SJSA1 (cell line): ENCODE results near the gene ZNHIT1. TPM values are rescaled to one million over a fixed set of nuclear protein-coding genes. Genes with fewer than 3 reads are reported as not detected.
"Not testable (repeated sequence)": the region's sequence is repeated elsewhere in the genome, so short reads cannot be mapped to it uniquely, and the experiment has no call there.

Source experiments
- DNase-seq, 2 experiments: peaks; one replicate each; pipeline ENCODE4 v3.0.0-alpha.2; 2015 to 2020; ENCODE audit warnings: low spot score in 2 of 2, low read depth in 1 of 2
- H3K27ac ChIP-seq: fragments of 250-450 bp; sonication (Bioruptor Pico); 2 replicates; pipeline ENCODE4 v1.5.1; 2020; ENCODE audit warnings: mild to moderate bottlenecking, moderate library complexity
- H3K27me3 ChIP-seq: fragments of 250-450 bp; sonication (Bioruptor Pico); replicated peaks from 2 replicates; pipeline ENCODE4 v1.5.1; 2020; ENCODE audit warnings: mild to moderate bottlenecking, moderate library complexity
- H3K36me3 ChIP-seq: fragments of 250-450 bp; sonication (Bioruptor Pico); 2 replicates; pipeline ENCODE4 v1.5.1; 2020; ENCODE audit warnings: mild to moderate bottlenecking
- H3K4me1 ChIP-seq: fragments of 250-450 bp; sonication (Bioruptor Pico); replicated peaks from 2 replicates; pipeline ENCODE4 v1.6.1; 2021; ENCODE audit warnings: mild to moderate bottlenecking
- H3K4me3 ChIP-seq: fragments of 250-450 bp; sonication (Bioruptor Pico); 2 replicates; pipeline ENCODE4 v1.5.1; 2020; ENCODE audit warnings: mild to moderate bottlenecking
- H3K9me3 ChIP-seq: fragments of 250-450 bp; sonication (Bioruptor Pico); replicated peaks from 2 replicates; pipeline ENCODE4 v1.5.1; 2020; ENCODE audit warnings: mild to moderate bottlenecking
- total RNA-seq: library from RNA; depleted of rRNA; stranded (reverse); fragments of >200 nt; shearing (Covaris generic); gene quantifications from 2 replicates; pipeline ENCODE4 v1.2.3, GENCODE V29; 2014

Gene ZNHIT1
- total RNA-seq, 1 experiment from 2014 or later = 108 TPM

DNA sequence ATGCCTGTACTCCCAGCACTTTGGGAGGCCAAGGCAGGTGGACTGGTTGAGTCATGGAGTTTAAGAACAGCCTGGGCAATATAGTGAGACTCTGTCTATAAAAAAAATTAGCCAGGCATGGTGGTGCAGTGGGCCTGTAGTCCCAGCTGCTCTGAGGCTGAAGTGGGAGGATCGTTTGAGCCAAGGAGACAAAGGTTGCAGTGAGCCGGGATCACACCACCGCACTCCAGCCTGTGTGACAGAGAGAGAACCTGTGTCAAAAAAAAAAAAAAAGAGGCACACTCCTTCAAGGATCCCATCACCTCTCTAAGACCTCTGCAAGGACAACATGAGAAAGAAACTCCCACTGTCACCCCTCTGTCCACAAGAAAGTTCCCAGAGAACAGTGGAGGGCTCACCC, 42.3 kb upstream of the ZNHIT1 start:
- Histone ChIP-seq H3K4me3 (no peak overlapping the region), H3K9me3 (peaks cover 3% of the 10 kb centered on the region; the same call in 1 of the 2 replicates), H3K27me3 (peaks cover 84% of the 10 kb centered on the region), H3K36me3 (no peaks in the 10 kb centered on the region), H3K4me1 (peaks cover 19% of the 10 kb centered on the region), H3K27ac (no peak overlapping the region)
- DNase-seq = no peak

DNA sequence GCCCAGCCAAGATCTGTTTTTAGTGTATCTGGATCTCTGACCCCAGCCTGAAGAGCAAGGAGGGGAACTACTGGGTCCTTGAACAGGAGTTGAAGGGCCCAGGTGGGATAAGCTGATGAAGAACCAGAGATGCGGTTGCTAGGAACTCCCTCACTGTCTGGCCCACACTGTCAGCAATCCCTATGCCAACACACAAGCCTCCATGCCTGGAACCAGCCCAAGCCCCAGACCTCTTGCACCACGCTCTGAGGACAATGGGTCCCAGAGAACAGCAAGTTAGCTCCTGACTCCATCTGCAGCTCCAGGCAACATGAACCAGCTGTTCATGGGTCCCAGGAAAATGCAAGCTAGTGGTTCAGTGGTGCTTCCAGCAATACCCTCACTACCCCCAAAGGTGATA, 40.3 kb upstream of the ZNHIT1 start:
- Histone ChIP-seq H3K9me3 (peaks cover 3% of the 10 kb centered on the region; the same call in 1 of the 2 replicates), H3K36me3 (no peaks in the 10 kb centered on the region), H3K4me1 (peaks cover 12% of the 10 kb centered on the region), H3K27me3 (peaks cover 83% of the 10 kb centered on the region), H3K4me3 (no peak overlapping the region), H3K27ac (no peak overlapping the region)
- DNase-seq = no peak

DNA sequence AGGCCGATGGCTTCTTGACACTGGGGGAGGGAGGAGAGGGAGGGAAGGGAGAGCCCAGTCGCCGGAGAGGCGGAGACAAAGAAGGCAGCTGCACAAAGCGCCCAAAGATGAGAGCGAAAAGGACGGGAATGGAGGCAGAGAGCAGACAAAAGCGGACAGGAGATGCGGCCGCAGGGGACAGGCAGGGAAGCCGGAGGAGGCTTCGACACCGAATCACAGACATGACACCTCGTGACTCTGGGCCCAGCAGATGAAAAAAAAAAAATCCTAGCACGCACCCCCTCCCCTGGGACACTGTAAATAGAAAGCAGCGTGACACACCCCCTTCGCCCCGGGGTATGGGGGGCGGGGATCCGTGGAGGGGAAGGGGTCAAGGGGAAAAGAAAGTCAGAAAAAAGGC, 38.8 kb upstream of the ZNHIT1 start:
- no peaks in the 10 kb centered on the region for H3K4me1 ChIP-seq
- DNase-seq = no peak
- peaks cover 3% of the 10 kb centered on the region; the same call in 1 of the 2 replicates for H3K9me3 ChIP-seq
- no peak overlapping the region for H3K27ac ChIP-seq
- H3K36me3 ChIP-seq = no peaks in the 10 kb centered on the region
- H3K27me3 ChIP-seq = peaks cover 69% of the 10 kb centered on the region
- H3K4me3 ChIP-seq = no peak overlapping the region

DNA sequence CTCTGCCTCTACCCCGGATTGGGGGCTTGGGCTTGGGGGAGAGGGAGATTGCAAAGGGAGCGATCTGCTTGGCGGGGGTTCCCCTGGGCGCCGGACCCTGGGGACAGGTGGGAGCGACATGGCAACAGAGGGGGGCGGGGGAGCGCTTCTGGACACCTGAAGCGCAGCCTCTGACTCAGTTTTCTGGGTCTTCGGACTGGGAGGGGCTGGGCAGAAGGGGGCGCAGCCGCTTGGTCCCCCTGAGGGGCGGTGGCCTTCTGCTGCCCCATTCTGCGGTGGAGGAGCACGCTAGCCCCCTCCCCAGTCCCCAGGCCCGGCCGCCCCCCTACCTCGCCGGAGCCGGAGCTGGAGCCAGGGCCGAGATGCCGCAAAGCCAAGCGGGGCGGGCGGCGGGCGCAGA, 38.3 kb upstream of the ZNHIT1 start:
- no peak for DNase-seq
- no peaks in the 10 kb centered on the region for H3K4me1 ChIP-seq
- H3K27ac ChIP-seq = no peak overlapping the region
- H3K9me3 ChIP-seq = peaks cover 3% of the 10 kb centered on the region; the same call in 1 of the 2 replicates
- H3K27me3 ChIP-seq = peaks cover 63% of the 10 kb centered on the region
- H3K36me3 ChIP-seq = no peaks in the 10 kb centered on the region
- no peak overlapping the region for H3K4me3 ChIP-seq

DNA sequence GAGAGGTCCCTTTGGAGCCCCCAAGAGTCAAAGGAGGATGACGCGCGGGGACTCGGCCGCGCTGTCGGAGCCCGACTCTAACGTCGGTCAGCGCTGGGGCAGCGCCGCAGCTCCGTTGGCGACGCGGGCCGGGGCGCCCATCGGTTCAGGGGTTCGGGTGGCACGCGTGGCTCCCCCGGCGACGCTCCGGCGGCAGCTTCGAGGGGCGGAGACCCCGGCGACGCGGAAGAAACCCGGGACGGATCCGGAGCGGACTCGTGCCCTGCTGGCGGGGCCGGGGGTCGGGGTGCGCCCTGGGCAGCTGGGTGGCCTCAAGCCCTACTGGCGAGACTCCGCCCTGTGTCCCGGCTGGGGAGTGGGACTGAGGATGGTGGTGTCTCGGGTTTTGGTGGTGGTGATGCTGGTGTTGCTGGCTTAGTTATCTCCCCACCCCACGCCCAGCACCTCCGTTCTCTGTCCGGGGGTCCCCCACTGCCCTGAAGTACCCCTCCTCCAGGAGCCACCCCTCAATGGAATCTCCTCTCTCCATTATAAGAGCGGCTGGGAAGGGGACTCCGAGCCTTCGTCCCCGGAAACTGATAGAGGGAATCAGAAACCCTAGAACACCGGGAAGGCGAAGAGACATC, 37.7 kb upstream of the ZNHIT1 start, which contains the start of gene NAT16:
Gene NAT16, minus strand, starts transcription at position 164 of the 626 bp plus-strand sequence. CDS start 5,486 bp downstream, outside the sequence.
- Histone ChIP-seq H3K4me1 (no peaks in the 10 kb centered on the region), H3K36me3 (no peaks in the 10 kb centered on the region), H3K27ac (no peak within 1 kb of the TSS), H3K9me3 (peaks cover 3% of the 10 kb centered on the region), H3K4me3 (no peak within 1 kb of the TSS), H3K27me3 (peaks cover 61% of the 10 kb centered on the region)
- no peak for DNase-seq

DNA sequence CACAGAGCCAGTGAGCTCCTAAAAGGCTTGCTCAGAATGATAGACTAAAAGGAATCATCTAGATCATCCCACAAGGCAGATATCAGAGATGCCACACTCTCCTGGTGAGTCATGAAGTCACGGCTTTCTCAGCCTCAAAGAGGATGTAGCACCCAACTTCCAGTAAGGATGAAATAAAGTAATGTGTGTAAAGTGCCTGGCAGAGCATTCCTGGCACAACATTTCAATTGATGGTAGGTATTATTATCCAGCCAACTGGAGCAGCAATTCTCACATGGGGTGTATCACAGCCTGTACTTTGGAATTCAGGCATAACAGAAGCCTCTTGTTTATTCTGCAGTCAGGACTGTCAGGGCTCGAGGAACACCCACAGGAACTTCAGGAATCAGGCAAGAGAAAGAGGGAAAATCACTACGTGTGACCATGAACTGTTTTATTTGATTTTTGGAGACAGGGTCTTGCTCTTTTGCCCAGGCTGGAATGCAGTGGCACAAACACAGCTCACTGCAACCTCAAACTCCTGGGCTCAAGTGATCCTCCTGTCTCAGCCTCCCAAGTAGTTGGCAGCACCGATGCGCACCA, 32.6 kb upstream of the ZNHIT1 start:
- H3K27ac ChIP-seq = no peak overlapping the region
- no peaks in the 10 kb centered on the region for H3K36me3 ChIP-seq
- H3K4me3 ChIP-seq = no peak overlapping the region
- DNase-seq = no peak
- H3K27me3 ChIP-seq = peaks cover 38% of the 10 kb centered on the region
- H3K9me3 ChIP-seq = no peaks in the 10 kb centered on the region; the same call in 1 of the 2 replicates
- H3K4me1 ChIP-seq = no peaks in the 10 kb centered on the region

DNA sequence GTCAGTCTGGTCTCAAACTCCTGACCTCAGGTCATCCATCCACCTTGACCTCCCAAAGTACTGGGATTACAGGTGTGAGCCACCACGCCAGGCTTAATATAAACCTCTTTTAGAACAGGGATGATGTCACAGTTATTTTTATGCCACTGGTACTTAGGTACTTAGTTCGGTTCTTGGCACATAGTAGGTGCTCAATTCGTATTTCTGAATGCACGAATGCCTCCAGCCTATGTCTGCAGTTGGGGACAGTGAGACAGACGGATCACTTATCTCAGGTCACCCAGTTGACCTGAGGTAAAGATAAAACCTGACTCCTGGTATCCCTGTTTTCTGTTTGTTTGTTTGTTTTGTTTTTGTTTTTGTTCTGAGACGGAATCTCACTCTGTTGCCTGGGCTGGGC, 31.8 kb upstream of the ZNHIT1 start:
- H3K36me3 ChIP-seq = no peaks in the 10 kb centered on the region
- no peak for DNase-seq
- H3K27me3 ChIP-seq = peaks cover 33% of the 10 kb centered on the region
- H3K4me3 ChIP-seq = no peak overlapping the region
- no peaks in the 10 kb centered on the region for H3K4me1 ChIP-seq
- no peak overlapping the region for H3K27ac ChIP-seq
- H3K9me3 ChIP-seq = no peaks in the 10 kb centered on the region; the same call in 1 of the 2 replicates

DNA sequence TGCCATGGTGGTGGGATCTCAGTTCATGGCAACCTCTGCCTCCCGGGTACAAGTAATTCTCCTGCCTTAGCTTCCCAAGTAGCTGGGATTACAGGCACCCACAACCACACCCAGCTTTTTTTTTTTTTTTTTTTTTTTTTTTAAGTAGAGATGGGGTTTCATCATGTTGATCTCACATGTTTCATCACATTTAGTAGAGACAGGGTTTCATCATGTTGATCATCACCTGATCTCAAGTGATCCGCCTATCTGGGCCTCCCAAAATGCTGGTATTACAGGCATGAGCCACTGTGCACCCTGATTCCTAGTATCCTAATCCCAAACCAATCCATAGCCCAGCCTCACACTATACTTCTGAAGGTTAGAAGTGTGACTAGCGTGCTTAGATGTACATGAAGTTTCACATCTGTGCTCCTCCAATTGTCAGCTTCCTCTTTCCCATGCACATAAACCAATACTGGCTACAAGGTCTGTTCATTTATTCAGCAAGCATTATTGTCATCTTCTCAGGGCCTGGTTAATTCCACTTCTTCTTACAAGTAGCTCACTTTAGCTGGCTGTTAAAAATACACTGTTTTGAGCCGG, 31.0 kb upstream of the ZNHIT1 start:
- Histone ChIP-seq H3K27ac (no peak overlapping the region), H3K9me3 (no peaks in the 10 kb centered on the region; the same call in 1 of the 2 replicates), H3K27me3 (peaks cover 29% of the 10 kb centered on the region), H3K36me3 (no peaks in the 10 kb centered on the region), H3K4me3 (no peak overlapping the region), H3K4me1 (no peaks in the 10 kb centered on the region)
- DNase-seq = no peak

DNA sequence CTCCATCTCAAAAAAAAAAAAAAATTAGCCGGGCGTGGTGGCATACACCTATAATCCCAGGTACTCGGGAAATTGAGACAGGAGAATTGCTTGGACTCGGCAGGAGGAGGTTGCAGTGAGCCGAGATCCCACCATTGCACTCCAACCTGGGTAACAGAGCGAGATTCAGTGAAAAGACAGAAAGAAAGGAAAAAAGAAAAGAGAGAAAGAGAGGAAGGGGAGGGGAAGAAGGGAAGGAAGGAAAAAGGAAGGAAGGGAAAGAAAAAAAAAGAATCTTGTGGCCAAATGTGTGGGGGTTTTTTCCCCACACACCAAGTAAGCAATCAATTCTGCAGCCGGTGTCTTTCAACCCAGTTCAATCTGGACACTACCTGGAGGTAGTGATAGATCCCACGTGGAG, 28.9 kb upstream of the ZNHIT1 start:
- H3K36me3 ChIP-seq = no peaks in the 10 kb centered on the region
- no peak overlapping the region for H3K27ac ChIP-seq
- peaks cover 29% of the 10 kb centered on the region for H3K27me3 ChIP-seq
- no peaks in the 10 kb centered on the region; the same call in 1 of the 2 replicates for H3K9me3 ChIP-seq
- no peak overlapping the region for H3K4me3 ChIP-seq
- no peak for DNase-seq
- H3K4me1 ChIP-seq = no peaks in the 10 kb centered on the region; the same call in 1 of the 2 replicates

DNA sequence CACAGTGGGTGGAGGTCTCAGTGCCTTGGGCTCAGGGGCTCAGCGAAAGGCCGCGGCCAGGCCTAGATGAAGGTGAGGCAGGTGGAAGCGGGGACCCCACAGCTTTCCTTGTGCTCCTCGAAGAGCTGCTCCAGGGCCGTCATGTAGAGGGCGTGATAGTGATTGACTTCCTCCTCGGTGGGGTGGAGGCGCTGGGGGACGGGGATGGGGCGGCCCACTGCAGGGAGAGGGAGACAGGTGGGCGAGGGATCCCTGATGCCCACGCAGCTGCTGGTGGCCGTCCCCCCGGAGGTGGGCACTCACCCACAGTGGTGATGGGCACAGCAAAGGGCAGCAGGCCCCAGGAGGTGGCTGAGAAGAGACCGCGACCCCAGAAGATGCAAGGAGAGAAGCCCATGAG, 22.1 kb upstream of the ZNHIT1 start:
- no peak for DNase-seq
- peaks cover 35% of the 10 kb centered on the region for H3K27me3 ChIP-seq
- no peak overlapping the region for H3K27ac ChIP-seq
- H3K36me3 ChIP-seq = no peaks in the 10 kb centered on the region
- H3K9me3 ChIP-seq = no peaks in the 10 kb centered on the region
- H3K4me1 ChIP-seq = no peaks in the 10 kb centered on the region; the same call in 1 of the 2 replicates
- H3K4me3 ChIP-seq = no peak overlapping the region

DNA sequence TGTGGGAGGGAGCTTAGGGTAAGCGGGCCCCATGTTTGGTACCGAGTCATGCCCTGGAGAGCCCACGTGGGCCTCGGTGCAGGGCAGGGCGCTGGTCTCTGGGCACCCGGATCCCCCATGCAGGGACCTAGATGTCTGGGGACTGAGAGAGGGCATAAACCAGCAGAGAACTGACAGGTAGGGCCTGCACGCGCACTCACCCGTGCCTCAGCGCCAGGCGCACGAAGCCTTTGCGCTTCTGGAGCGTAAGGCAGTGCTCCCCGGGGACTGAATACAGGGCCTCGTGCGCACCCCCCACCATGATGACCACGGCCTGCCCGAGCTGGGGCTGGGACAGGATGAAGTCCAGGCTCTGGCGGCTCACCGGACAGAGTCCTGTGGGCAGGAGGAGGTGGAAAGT, 20.0 kb upstream of the ZNHIT1 start:
- Histone ChIP-seq H3K27ac (no peak overlapping the region), H3K9me3 (0 out of 2 replicates have a peak, but pooled peaks cover 2% of the 10 kb centered on the region), H3K4me3 (no peak overlapping the region), H3K27me3 (peaks cover 47% of the 10 kb centered on the region), H3K36me3 (no peaks in the 10 kb centered on the region), H3K4me1 (0 out of 2 replicates have a peak, but pooled peaks cover 4% of the 10 kb centered on the region)
- DNase-seq = no peak

DNA sequence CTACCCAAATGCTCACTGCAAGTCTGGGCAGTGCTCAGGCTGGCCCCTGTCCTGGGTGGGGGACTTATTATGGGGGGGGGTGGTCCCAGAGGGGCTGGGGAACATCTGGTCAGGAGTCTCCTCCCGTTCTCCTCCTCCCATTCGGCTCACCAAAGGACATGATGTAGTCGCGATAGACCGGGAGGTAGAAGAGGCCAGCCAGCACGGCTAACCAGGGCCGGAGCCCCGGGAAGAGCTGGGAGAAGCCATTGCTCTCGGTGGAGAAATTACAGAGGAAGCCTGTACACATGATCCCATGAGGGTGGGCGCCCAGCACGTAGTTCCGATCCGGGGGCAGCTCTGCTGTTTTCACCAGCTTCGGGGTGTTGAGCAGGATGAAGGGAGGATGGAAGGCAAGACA, 19.5 kb upstream of the ZNHIT1 start:
- DNase-seq = no peak
- Histone ChIP-seq H3K4me3 (no peak overlapping the region), H3K27me3 (peaks cover 46% of the 10 kb centered on the region), H3K4me1 (0 out of 2 replicates have a peak, but pooled peaks cover 4% of the 10 kb centered on the region), H3K9me3 (0 out of 2 replicates have a peak, but pooled peaks cover 2% of the 10 kb centered on the region), H3K36me3 (no peaks in the 10 kb centered on the region), H3K27ac (no peak overlapping the region)

DNA sequence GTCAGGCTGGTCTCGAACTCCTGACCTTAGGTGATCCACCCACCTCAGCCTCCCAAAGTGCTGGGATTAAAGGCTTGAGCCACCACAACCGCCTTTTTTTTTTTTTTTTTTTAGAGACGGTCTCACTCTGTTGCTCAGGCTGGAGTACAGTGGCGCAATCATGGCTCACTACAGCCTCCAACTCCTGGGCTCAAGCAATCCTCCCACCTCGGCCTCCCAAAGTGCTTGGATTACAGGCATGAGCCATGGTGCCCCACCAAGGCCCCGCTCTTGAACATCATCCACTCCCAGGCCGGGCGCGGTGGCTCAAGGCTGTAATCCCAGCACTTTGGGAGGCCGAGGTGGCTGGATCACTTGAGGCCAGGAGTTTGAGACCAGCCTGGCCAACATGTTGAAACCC, 18.4 kb upstream of the ZNHIT1 start:
- H3K4me3 ChIP-seq, H3K36me3 ChIP-seq, DNase-seq, H3K27ac ChIP-seq, H3K9me3 ChIP-seq, H3K4me1 ChIP-seq: not testable (repeated sequence)
- peaks cover 43% of the 10 kb centered on the region for H3K27me3 ChIP-seq

DNA sequence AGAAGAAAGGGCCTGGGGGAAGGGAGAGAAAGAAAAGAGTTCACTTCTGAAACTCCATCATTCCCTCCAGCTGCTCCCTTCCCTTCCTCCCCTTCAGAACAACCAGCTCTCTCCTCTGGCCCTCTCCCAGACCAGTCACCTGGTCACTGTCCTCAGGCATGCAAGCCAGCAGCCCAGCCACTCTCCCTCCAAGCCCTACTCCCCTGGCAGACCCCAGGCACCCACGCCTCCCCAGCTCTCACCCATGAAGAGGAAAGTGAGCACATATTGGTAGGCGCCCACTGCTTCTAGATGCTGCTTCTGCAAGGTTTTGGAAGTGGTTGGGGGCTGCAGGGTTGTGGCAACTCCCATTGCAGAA, 17.5 kb upstream of the ZNHIT1 start:
- DNase-seq = no peak
- Histone ChIP-seq H3K36me3 (no peaks in the 10 kb centered on the region), H3K4me3 (no peak overlapping the region), H3K27me3 (peaks cover 43% of the 10 kb centered on the region), H3K27ac (no peak overlapping the region), H3K9me3 (0 out of 2 replicates have a peak, but pooled peaks cover 2% of the 10 kb centered on the region), H3K4me1 (0 out of 2 replicates have a peak, but pooled peaks cover 4% of the 10 kb centered on the region)
